Kasumi-1 (cell line): ENCODE data around the gene MED23.
A peak's percentile ranks its signal among the peaks of the same experiment; 100 is the strongest.

ENCODE experiments used
- DNase-seq, 2 experiments: peaks; one replicate each; lab custom pipeline; 2025; lab: John Stamatoyannopoulos, UW

Gene MED23

DNA sequence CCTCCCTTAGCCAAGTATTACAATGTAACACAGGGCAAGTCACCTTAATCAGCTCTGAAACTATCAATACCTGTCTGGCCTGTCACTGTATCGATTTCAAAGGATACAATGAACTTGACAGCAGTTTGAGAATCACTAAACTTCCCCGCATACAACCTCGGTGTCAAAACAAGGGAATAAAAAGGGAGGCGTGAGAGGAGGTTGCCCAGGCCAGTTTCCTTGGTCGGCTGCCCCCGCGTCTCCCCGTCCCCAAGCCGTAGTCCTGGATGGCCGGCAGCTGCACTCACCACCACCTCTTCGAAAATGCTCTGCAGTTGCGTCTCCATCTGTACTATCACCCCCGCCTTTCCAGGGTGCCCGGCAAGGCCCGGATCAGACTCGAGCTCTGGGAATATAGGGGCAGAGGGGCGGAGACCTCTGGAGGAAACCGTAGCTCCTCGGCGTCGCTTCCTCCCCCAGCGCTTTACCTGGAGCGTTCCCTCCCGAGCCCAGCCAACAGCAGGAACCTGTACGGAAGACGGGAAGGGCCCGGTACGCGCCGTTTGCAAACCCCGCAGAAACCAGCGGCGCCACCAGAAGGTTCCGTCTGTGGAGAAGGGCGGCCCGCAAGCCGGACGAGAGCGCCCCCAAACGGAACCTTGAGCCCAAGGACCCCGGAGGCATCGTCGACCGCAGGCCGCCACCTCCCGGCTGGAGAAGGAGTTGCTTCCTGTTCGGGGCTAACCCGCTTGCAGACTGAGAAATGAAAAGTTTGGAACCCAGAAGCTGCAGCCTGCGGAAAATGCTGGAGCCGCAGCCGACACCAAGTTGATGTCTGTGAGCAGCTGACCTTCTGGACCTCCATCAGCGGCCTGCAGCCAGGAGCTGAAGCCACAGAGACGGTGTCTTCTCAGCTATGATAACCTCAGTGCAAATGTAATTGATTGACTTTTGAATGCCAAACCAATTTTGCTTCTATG, at the start of gene MED23:
TSS of gene MED23 (minus strand) at position 519 of the 959 bp plus-strand sequence. CDS start at position 326, 193 bp downstream.
- DNase-seq, result peak; percentile 93 to 95

DNA sequence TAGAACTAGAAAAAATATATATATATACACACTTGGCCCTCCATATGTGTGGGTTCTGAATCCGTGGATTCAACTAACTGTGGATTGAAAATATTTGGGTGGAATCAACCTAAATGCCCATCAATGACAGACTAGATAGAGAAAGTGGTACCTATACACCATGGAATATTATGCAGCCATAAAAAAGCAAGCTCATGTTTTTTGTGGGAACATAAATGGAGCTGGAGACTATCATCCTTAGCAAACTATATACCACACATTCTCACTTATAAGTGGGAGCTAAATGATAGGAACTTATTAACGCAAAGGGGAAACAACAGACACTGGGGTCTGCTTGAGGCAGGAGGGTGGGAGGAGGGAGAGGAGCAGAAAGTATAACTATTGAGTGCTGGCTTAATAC, 45.1 kb upstream of the MED23 start:
- no peak for DNase-seq

- no peak for DNase-seq
Measured at GRCh38 chr6:131669891-131670290, 41.8 kb upstream of the MED23 start.

GRCh38 chr6:131663578-131664165, 35.6 kb upstream of the MED23 start:
- no peak for DNase-seq

DNA sequence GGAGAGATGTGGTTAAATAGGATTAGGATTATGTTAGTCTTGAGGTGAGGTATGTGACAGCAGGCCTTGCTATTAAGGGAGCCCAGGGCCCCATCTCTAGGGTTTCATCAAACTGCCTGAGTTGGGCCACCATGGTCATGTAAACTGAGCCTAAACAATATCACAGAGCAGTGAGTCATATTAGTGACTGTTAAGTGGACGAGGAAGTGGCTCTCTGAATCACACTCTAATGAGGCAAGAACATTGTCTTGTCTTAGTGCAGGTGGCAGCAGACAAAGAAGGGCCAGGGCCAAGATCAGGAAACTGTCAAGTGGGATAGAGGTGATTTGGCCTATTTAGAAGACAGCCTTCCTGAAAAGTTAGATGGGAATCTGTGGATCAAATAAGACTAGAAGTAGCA, 32.2 kb upstream of the MED23 start:
- peak; percentile 47 for DNase-seq

GRCh38 chr6:131658287-131658686, 30.2 kb upstream of the MED23 start:
- no peak for DNase-seq

DNA sequence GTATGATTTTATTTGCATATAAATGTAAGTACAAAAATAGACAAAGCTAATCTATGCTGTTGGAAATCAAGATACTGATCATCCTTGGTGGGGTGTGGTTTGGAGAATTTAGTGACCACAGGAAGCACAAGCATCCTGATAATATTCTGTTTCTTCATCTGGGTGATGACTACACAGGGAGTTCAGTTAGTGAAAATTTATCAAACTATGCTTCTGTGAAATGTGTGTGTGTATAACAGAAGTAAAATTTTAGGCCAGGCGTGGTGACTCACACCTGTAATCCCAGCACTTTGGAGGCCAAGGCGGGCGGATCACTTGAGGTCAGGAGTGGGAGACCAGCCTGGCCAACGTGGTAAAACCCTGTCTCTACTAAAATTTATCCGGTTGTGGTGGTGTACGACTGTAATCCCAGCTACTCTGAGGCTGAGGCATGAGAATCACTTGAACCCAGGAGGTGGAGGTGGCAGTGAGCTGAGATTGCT, 29.6 kb upstream of the MED23 start:
- DNase-seq, result no peak

- no peak for DNase-seq
Measured at GRCh38 chr6:131657222-131657621, 29.2 kb upstream of the MED23 start.

- DNase-seq, result no peak
Measured at GRCh38 chr6:131656667-131657066, 28.6 kb upstream of the MED23 start.

- no peak for DNase-seq
Measured at GRCh38 chr6:131655951-131656350, 27.9 kb upstream of the MED23 start.

DNA sequence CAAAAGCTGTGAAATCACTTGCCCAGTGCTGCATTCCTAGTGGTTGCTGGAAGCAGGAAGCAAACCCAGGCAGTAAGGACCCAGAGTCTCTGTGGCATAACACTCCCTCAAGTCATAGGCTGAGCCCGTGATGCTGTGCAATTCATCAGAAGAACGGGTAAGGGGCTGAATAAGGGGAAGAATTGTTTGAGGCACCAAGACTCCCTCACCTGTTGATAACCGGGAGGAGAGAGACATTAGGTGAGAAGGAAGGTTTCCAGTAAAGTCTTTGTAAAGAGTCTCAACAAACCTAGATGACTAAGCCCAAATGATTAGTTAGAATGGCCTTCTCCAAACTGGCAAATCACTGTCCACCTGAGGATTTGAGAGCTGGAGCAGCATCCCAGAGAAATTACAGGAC, 27.3 kb upstream of the MED23 start:
- DNase-seq, result no peak

DNA sequence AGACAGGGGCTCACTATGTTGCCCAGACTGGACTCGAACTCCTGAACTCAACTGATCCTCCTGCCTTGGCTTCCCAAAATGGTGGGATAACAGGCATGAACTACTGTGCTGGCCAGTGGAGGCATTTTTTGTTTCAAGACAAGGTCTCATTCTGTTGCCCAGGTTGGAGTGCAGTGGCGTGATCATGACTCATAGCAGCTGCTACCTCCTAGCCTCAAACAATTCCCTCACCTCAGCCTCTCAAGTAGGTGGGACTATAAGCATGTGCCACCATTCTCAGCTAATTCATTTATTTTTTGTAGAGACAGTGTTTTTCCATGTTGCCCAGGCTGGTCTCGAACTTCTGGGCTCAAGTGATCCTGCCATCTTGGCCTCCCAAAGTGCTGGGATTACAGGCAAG, 26.3 kb upstream of the MED23 start:
- DNase-seq, result no peak

DNA sequence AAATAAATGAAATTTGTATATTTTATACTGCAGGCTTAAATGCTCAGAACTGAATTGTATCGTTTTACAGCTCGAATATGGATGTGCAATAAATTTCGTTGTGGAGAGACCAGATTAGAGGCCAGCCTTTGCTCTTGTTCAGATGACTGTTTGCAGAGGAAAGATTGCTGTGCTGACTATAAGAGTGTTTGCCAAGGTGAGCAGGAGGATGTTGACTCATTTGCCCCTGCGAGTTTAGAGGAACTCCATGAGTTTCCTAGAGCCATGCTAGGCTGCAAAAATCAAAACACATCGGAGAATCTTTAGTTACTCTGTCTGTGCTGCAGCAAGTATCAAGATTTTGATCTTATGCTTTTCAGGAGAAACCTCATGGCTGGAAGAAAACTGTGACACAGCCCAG, 24.4 kb upstream of the MED23 start:
- DNase-seq, result no peak

- no peak for DNase-seq
Measured at GRCh38 chr6:131651782-131652181, 23.7 kb upstream of the MED23 start.

DNA sequence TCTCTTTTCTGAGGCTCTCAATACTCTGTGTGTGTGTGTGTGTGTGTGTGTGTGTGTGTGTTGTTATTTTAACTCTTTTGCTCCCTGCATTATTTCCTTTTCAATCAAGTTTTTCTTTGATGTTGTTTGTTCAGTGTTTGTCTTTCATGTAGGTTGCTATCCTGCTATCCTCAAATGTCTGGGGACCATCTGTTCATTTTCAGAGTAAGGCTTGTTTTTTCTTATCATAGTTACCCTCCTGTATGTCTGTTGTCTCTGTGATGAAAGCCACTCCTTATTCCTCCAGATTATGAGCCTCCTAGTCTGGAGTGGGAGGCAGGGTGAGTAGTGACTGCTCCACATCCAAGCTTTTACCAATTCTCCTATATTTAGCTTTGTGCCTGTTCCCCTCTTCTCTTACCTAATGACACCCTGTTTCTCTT, 18.2 kb upstream of the MED23 start:
- DNase-seq, result no peak

GRCh38 chr6:131645846-131646245, 17.8 kb upstream of the MED23 start:
- DNase-seq, result no peak

GRCh38 chr6:131644921-131645320, 16.9 kb upstream of the MED23 start:
- no peak for DNase-seq

GRCh38 chr6:131643855-131644460, 15.9 kb upstream of the MED23 start:
- DNase-seq, result no peak

DNA sequence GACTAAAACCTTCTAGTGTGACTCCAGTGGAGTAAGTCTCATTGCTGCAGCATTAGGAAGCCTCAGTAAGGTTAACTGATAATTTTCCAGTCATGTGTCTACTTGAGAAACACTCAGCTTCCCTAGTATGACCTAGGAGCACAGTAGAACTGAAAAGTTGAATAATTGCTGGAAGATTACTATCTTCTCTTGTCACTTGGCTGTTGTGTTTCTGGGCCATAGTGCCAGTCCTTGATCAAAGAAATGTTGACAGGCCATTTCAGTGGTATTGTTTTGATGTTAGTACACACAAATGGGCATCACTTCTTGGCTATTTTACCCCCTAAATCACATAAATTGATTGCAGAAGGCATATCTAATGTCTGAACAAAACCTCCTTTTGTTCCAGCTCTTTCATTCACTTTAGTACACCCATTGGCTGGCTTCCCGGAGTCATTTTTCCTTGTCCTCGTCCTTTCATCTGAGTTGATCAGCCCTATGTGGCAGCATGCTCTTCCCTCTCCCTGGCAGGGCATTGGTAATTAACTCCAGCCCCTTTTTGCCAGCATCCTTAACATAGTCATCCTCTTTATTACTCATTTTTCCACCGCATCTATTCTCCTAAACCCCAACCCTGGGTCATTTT, 15.1 kb upstream of the MED23 start:
- no peak for DNase-seq

- no peak for DNase-seq
Measured at GRCh38 chr6:131642565-131642964, 14.5 kb upstream of the MED23 start.

GRCh38 chr6:131641554-131641953, 13.5 kb upstream of the MED23 start:
- no peak for DNase-seq

GRCh38 chr6:131640576-131640975, 12.5 kb upstream of the MED23 start:
- no peak for DNase-seq
